DMS153 (cell line): ENCODE results near the gene TBCD.
"Not testable (repeated sequence)": the region's sequence is repeated elsewhere in the genome, so short reads cannot be mapped to it uniquely, and the experiment has no call there.

Source experiments
- DNase-seq: peaks from one replicate; lab custom pipeline; 2025; lab: John Stamatoyannopoulos, UW

The TBCD gene

DNA sequence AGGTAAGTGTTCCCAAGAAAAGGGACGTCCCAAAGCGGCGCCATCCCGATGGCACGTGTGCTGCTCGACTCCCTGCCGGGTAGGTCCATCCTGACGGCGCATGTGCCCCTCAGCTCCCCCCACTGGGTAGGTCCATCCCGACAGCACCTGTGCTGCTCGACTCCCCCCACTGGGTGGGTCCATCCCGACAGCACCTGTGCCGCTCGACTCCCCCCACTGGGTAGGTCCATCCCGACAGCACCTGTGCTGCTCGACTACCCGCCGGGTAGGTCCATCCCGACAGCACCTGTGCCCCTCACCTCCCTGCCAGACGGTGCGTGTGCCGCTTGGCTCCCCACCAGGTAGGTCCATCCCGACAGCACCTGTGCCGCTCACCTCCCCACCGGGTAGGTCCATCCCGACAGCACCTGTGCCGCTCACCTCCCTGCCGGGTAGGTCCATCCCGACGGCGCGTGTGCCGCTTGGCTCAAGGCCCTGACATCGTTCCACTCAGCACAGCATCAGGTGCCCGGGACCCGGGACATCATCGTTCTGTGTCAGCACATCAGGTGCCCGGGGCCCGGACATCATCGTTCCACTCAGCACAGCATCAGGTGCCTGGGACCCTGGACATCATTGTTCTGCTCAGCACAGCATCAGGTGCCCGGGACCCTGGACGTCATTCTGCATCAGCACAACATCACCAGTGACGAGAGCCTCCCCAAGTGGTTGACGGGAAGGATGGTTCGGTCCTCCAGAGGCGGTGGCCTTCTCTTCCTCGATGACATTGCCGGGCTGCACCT, 22.2 kb upstream of the TBCD start:
- DNase-seq: no peak

DNA sequence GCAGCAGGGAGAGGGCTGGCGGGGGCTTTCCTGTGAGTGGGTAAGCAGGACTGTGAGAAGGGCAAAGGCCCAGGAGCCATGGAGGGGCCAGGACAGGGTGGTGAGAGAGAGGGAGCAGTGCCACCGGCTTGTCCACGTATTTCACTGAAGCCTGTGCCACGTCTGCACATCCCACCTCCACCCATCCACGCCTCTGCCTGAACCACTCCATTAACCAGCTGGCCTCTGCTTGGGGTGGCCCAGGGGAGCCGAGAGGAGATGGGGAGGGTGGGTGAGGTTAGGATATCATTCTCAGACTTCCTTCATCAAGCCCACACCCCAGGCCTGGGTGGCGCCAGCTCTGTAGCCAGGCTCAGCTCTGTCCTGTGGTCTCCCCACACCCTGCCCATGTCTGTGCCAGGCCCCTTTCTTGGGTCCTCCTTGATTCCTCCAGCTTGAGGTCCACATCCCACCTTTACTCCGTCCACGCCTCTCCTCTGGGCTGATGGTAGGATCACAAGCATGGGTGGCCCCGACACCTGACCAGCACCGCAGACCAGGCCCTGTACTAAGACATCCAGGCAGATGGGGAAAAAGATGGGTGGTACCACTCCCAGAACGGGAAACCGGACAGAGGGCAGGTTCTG, 19.6 kb upstream of the TBCD start:
- DNase-seq: no peak

DNA sequence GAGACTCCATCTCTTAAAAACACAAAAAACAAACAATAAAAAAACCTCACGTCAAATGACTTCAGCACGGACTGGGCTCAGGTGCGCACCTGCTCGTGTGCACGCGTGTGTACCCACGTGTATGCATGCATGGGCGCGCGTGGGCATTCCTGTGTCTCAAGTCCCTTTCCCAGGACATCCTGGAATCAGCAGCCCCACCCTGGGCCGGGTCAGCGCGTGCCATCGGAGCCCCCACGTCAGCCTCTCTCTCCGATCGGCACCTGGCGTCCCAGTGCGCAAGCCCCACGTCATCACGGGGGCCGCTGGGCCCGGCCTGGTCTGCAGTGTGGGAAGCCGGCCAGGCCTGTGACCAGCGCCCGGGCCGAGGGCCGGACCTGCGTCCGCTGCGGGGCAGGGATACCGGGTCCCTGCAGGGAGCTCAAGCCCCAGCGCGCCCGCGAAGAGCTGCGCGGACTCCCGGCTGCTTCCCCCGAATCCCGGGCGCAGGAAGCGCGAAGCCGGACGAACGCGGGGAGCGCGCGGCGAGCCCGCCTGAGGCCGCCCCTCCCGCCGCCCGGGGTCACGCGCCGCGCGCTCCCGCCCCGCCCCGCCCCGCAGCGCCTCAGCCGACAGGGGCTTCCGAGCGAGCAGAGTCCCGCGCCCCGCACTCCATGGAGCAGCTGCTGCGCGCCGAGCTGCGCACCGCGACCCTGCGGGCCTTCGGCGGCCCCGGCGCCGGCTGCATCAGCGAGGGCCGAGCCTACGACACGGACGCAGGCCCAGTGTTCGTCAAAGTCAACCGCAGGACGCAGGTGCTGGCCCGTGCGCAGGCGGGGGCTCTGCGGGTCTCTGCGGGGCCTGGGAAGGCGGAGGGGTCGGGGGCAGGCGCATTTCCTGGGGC, 16.6 kb upstream of the TBCD start, which contains the start of gene FN3K:
Gene FN3K, plus strand, starts transcription at position 629 of the 880 bp plus-strand sequence. Its CDS starts 22 bp downstream, at position 651.
- no peak for DNase-seq

DNA sequence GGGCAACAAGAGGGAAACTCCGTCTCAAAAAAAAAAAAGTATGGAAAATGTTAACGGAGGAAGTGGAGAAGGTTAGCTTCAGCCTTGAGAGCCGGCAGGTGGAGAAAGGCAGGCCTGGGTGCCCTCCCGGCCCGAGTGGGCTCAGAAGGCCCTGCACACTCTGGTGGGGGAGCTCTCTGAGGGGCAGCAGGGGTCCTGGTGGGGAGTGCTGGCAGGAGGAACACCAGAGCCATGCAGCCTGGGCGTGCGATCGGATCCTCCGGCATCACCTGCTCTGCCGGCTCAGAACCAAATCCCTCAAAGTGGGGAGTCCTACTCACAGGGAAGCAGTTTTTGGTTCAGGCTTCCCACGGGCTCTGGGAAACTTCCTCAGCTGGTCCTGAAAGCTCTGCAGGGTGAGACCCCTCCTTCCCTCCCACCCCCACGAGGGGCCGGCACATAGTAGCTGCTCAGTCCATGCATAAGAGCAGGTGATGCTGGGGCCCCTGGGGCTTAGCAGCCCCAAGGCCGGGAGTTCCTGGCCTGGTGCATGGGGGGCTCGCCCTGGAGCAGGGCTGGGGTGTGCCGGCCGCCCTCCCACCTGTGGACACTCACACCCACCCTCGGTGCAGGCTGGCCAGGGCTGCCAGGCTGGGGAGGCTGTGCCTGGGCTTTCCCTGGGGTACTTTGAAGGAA, 15.2 kb upstream of the TBCD start:
- no peak for DNase-seq

DNA sequence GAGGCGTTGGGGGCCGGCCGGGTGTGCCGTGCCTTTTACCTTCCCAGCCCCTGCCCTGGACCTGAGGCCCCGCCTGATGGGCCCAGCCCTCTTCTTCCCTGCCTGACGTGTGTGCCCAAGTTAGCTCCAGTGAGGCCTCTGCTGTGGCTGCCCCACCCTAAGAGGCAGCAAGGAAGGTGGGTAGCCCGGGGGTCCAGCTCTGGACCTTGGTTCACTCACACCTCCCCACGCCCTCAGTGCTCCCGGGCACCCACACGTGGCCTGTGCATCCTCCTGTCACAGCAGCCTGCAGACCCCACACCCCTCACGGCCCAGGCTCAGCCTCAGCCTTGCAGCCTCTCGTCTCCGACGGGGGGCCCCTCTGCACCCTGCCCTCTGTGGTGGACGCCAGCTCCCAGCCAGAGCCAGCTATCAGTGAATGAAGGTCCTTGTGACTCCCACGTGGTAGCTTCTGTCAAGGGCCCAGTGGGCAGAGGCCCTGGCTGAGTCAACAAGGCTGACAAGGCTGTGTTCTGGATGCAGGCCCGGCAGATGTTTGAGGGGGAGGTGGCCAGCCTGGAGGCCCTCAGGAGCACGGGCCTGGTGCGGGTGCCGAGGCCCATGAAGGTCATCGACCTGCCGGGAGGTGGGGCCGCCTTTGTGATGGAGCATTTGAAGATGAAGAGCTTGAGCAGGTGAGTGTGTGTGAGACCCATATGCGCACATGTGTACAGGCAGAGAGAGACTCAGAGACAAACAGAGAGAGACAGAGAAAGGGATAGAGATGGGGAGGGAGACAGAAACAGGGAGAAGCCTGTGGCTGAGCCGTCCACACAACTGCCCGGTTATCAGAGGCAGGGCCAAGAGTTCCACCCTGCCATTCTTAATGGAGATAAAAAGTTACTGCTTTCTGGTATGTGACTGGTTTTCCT, 13.6 kb upstream of the TBCD start:
- no peak for DNase-seq

DNA sequence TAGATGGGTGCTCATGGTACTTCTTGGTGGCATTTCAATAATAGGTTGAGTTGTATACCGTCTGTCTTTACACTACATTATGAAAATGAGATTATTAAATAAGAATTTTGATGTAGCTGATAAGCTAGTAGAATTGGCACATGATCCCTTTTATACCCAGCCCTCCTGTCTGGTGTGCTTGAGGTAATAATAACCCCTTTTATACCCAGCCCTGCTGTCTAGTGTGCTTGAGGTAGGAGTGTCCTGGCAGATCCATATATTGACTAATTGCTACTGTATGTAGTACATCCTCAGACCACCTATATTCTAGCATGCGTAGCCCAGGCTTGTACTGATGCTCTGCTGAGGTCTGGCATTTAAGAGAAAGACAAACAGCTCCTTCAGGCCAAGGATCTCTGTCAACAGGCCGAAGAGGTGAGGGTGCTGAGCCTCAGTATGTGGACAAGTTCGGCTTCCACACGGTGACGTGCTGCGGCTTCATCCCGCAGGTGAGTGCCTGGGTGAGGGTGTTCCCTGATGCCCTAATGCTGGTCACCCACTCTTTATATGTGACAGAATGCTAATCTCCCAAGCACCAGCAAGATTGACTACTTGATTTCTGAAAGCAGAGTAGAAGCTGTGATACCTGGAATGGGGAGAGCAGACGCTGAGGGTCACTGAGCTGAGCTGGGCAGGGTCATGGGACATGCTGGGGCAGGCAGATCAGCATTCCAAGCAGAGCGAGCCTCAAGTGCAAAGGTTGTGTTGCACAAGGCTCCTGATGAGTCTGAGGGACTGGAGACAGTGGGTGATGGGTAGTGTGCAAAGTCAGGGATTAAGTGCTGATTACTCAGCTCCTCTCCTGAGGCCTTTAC, 10.7 kb upstream of the TBCD start:
- DNase-seq: no peak

DNA sequence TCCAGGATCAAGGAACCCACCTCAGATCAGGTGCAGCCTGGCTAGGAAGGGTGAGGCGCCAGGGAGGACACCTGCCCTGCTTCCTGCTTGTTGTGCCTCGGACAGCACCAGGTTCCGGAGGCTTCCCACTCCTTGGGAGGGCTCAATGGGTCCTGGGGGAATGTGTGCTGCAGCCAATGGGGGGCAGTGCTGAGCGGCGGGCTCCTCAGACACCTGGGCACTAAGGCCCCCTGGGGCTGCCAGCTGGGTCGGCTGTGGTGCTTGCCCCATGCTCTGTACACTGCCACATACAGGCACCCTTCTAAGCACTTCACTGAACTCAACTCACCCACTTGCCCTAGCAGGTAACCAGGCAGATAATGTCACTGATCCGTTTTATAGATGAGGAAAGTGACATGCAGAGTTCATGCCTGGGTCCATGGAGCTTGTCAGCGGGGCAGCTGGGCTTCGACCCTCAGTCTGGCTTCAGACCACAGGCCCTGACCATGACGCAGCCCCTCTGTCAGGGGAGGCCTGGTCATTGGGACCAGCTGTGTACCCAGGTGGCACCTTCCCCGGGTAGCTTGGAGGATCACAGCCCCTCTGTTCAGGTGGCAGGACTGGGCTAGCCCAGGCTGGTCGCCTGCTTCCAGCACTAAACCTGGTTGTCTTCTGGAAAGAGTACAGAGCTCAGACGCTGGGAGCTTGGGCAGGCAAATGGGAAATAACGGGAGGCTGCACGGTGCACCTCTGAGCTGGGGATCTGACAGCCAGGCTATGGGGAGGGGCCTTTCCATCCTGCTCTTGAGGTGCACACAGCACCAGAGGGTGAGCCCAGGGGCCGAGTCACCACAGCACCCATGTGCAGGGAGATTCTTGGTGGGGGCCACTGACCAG, 8.3 kb upstream of the TBCD start:
- DNase-seq: no peak

DNA sequence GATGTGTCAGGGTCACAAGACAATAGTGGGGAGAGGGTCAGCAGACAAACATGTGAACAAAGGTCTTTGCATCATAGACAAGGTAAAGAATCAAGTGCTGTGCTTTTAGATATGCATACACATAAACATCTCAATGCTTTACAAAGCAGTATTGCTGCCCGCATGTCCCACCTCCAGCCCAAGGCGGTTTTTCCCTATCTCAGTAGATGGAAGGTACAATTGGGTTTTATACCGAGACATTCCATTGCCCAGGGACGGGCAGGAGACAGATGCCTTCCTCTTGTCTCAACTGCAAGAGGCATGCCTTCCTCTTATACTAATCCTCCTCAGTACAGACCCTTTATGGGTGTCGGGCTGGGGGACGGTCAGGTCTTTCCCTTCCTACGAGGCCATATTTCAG, 7.1 kb upstream of the TBCD start:
- DNase-seq: not testable (repeated sequence)

DNA sequence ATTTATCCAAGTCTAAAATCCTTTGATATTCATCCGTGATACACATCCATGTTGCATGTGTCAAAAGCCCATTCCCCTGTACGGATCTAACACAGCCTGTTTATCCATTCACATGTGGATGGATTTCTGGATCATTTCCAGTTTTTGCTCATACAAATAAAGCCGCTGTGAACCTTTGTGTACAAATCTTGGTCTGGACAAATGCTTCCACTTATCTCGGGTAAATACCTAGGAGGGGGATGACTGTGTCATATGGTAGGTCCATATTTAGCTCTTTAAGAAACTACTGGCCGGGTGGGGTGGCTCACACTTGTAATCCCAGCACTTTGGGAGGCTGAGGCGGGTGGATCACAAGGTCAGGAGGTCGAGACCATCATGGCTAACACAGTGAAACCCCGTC, 6.3 kb upstream of the TBCD start:
- DNase-seq: peak; percentile 44

DNA sequence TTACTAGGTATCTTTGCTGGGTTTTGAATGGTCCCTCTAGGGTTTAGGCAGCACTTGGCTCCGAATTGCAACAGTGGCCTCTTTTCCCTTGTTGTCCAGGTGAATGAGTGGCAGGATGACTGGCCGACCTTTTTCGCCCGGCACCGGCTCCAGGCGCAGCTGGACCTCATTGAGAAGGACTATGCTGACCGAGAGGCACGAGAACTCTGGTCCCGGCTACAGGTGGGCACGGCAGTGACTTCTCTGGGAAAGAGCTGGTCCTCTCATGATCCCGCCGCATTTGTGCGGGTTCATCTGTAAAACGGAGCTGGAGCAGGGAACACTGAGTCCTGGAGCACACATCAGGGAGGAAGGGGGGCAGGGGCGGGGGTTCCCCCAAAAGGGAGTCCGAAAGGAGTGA, 3.1 kb upstream of the TBCD start:
- no peak for DNase-seq

DNA sequence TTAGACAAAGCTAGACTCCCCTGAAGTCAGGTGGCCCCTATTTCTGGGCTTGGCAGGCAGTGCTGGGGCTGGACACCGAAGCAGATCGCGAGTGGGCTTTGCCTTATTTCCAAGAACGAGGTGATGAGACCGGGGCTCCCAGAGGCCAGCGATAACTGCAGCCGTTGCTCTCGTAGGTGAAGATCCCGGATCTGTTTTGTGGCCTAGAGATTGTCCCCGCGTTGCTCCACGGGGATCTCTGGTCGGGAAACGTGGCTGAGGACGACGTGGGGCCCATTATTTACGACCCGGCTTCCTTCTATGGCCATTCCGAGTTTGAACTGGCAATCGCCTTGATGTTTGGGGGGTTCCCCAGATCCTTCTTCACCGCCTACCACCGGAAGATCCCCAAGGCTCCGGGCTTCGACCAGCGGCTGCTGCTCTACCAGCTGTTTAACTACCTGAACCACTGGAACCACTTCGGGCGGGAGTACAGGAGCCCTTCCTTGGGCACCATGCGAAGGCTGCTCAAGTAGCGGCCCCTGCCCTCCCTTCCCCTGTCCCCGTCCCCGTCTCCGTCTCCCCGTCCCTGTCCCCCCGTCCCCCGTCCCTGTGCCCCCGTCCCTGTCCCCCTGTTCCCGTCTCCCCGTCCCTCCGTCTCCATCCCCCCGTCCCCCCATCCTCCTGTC, 1.5 kb upstream of the TBCD start:
- no peak for DNase-seq

DNA sequence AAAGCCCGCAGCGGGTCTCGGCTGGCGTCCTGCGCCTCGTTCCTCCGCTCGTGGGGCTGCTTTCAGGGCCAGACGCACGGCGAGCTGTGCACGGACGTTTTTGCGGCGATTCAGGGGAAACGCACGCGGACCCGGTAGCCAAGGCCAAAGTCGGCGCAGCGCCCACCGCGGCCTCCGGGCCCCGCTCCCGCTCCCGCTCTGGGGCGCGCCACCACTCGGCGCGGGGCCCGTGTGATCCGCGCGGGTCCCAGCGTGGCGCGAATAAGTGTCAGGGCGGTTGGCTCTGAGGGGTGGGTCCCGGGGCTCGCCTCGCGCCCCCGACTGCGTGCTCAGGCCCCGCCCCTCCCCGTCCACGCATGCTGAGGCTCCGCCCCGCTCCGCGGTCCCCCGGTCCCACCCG, 694 bp upstream of the TBCD start:
- DNase-seq: no peak

DNA sequence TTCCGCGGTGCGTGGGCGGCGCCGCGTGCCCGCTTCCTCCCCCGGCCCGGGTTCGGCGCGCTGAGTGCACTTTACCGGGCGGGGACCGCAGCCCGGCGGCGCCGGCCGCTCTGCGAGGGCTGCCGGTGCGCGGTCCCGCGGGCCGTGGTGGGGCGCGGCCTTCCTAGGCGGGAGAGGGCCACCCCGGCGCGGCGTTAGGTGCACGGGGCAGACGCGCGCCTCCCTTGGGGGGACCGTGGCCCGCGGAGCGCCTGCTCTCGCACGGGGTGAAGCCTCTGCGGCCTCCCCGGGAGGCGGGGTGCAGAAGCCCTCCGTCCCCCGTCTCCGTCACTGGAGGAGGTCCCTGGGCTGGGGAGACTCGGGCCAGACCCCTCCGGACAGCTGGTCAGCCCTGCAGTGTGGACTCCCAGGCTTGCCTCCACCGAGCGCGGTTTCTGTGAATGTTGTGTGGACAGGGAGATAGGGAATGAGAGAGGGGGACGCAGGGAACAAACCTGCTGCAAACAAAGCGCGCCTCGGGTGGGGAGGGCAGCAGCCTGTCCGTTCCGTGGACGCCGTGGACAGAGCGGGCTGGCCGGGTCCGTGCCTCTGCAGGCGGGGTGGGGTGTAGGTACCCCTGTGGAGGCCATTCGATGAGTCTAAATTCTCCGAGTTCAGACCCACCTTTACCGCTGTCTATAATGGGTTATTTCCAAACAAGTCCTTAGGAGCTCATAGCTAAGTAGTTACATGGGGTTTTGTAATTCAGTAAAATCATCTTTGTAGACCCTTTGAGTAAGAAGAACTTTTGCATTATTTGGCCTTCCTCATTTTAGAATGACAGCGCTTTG, 721 bp downstream of the TBCD start:
- DNase-seq: no peak

DNA sequence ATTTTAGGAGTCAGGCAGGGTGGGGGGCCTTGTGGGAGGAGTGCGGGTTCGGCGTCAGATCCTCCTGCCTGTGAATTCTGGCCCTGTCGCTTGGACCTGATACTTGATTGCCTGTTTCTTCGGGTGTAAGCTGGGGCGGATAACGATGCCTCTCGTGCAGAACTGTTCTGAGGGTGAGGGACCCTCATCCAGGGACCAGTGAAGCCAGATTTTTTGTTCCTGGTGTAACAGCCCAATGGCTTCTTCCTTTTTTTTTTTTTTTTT, 1.3 kb downstream of the TBCD start:
- no peak for DNase-seq

DNA sequence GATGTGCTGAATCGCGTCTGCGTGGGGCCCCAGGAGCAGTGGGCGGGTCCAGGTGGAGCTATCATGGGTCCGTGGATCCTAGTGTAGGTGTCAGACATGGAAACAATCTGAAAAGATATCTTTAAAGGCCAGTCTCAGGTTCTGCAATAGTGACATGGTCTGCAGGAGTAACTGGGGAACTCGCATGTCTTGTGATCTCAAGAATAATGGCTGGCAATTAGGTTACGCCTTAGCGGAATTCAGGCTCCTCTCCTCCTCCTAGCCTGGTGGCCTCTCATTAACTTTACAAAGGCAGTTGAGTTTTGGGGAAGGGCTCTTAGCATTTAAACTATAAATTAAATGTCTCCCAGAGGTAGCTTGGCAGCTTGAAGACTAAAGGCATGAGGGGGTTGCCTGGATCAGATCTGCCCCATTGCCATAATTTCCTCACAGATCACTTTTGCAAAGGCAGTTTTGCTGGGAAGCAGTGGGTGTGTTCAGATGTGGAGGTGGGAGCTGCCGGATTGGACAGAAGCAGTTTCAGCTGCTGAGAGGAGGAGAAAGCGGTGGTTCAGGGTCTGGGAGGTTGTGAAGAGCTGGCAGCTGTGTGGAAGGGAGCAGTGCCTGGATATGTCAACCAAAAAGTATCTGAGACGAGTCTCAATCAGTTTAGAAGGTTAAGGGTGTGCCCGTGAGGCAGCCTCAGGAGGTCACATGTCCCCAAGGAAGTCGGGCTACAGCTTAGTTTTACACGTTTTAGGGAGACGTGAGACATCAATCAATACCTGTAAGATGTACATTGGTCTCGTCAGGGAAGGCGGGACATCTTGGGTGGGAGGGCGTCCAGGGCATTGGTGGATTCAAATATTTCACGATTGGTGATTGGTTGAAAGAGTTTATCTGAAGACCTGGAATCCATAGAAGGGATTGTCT, 2.7 kb downstream of the TBCD start:
- DNase-seq: no peak

DNA sequence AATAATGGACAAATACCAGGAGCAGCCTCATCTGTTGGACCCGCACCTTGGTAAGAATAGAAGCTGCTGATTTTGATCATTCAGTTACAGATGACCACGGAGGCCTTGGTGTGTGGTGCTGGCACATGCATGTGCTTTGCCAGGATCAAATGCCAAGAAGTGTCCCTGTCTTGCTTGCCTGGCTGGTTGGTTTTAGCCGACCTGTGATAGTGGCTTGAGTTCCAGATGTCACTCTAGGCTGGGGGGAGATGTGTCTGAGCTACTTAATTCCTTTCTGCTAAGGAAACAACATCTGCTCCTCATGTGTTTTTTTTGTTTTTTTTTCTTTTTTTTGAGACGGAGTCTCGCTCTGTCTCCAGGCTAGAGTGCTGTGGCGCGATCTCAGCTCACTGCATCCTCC, 4.3 kb downstream of the TBCD start:
- no peak for DNase-seq

DNA sequence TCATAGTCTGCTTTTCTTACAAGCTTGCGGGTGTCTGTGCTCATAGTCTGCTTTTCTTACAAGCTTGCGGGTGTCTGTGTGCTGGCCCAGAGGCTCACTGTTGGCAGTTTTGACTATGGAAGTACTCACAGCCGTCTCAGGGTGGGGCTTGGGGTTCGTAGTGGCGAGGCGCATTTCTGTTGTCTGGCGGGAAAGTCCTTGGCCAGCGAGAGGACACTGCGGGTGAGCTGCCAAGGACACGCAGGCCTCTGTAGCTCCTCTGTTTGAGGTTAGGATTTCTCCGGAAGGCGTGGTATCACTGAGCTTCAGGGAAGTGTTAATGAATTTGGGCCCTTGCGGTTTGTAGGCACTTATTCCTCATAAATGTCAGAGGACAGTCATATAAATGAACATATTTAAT, 13.5 kb downstream of the TBCD start:
- no peak for DNase-seq
